GM18511 (cell line): ENCODE measurements around the gene HNRNPA3.

Experiments used
- ATAC-seq: cut with Tn5 transposase; IDR thresholded peaks from one replicate; pipeline ENCODE4 v1.9.1; 2021; ENCODE audit warnings: mild to moderate bottlenecking, moderate library complexity; ENCODE audit not compliant: unreplicated experiment

HNRNPA3 gene

DNA sequence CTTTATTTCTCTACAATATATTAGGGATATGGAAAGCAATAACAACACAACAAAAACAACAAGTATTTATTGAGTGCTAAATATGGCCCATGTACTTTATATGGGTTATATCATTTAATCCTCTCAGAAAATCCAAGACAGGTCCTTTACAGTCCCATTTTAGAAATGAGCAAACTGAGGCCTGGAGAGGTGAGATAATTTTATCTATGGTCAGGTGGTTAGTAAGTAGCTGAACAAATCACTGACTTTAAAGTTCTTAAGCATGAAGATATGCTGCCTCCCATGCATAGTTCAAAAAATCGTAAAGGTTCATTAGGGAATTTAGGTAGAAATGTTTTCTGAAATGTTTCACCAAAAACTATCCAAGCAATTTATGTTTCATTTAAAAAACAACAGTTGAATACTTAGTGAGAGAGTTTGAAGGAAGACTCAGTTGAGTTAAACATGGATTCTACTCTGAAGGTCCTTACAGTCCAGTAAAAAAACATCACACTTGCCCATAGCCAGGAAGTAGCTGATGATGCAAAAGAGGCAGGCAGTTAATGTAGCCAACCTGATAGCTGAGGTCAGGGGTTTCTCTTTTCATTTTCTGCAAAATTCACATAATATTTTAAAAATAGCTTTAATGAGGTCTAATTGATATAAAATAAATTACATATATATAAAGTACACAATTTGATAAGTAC, 59.5 kb downstream of the HNRNPA3 start:
- ATAC-seq, result peak; percentile 66

DNA sequence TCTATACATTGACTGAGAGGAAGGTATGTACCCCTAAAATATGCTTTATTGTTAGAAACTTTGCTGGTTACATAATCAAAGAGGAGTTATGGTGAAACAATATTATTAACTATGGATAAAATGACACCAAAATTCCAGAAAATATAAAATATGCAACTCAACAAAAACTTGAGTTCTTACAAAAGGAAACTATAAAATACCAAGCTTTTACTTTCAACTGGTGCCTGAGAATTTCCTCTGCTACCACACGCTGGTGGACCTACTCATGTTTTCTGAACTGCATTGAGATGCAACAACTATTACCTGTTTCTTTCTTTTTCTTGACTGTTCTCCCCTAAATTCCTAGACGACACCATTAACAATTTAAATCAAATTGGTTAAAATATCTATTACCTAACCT, 60.2 kb downstream of the HNRNPA3 start:
- no peak for ATAC-seq

DNA sequence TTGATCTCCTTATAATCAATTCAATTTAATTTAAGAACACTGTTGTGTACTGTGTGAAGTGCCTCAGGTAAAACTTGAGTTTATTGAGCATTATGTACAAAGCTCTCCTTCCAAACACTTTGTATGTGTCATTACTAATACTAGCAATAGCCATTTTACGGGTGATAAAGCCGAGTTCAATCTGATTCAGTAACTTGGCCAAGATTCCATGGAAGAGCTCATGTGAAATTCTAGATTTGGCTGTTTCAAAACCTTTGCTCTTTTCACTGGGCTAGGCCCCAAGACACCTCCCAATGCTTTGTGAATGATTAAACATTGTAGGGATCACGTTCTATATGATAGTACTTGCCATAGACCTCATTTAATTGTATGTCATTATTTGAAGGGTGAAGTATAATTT, 60.8 kb downstream of the HNRNPA3 start:
- ATAC-seq, result no peak
